Gastrocnemius medialis (tissue), 4 donors: Measurements from ENCODE around the gene PTAFR. TPM values are rescaled to one million over a fixed set of nuclear protein-coding genes. Genes with fewer than 3 reads are reported as not detected.
A peak's percentile ranks its signal among the peaks of the same experiment; 100 is the strongest.

Experiments
- ATAC-seq, 2 donors: fragments of 150-250 bp; one replicate each; pipeline ENCODE4 v1.9.1; 2016
- DNase-seq, 2 donors: peaks; one replicate each; pipeline ENCODE4 v3.0.0-alpha.2; 2019
- H3K27ac ChIP-seq, 4 donors: fragments of 200-600 bp; sonication (generic); 1 replicate in 1 of 4; 2 replicates in 3 of 4; pipeline ENCODE4 v1.5.1; 2016 to 2018; ENCODE audit warnings: mild to moderate bottlenecking in 2 of 4, moderate library complexity in 1 of 4
- H3K27me3 ChIP-seq, 3 donors: fragments of 200-600 bp; sonication (generic) in 2 of 3; 1 replicate in 1 of 3; 2 replicates in 2 of 3; pipeline versions ENCODE4 v1.5.1 to v1.6.0; 2016 to 2019; ENCODE audit warnings: mild to moderate bottlenecking in 1 of 3, moderate library complexity in 1 of 3
- H3K36me3 ChIP-seq, 2 donors: fragments of 200-600 bp; sonication (generic) in 1 of 2; one replicate each; pipeline ENCODE4 v1.5.1; 2017 to 2018
- H3K4me1 ChIP-seq, 2 donors: fragments of 200-600 bp; sonication (generic) in 1 of 2; one replicate each; pipeline ENCODE4 v1.5.1; 2016 to 2017; ENCODE audit warnings: mild to moderate bottlenecking in 2 of 2
- H3K4me3 ChIP-seq, 4 donors: fragments of 200-600 bp; sonication (generic) in 3 of 4; 1 replicate in 1 of 4; 2 replicates in 3 of 4; pipeline ENCODE4 v1.5.1; 2016 to 2019; ENCODE audit warnings: mild to moderate bottlenecking in 2 of 4
- H3K9me3 ChIP-seq, 3 donors: fragments of 200-600 bp; sonication (generic) in 2 of 3; 1 replicate in 1 of 3; 2 replicates in 2 of 3; pipeline ENCODE4 v1.5.1; 2016 to 2019
- POLR2A ChIP-seq, 2 donors: fragments of 450-650 bp; IDR thresholded peaks; one replicate each; pipeline ENCODE4 v1.6.1; 2017; ENCODE audit warnings: antibody characterized with exemption in 2 of 2, mild to moderate bottlenecking in 2 of 2, moderate library complexity in 2 of 2
- in situ Hi-C, 4 donors: fragments of 200-750 bp; cut with MboI; loops; one replicate each; pipeline versions ENCODE4 v1.15.0 to v1.8.0; 2017; ENCODE audit warnings: low sequenced_read_pairs in 4 of 4
- intact Hi-C: fragments of 100-400 bp; cut with DNase I; formaldehyde crosslinking; loops from one replicate; pipeline ENCODE4 v1.15.1; 2023; ENCODE audit warnings: low total_unique reads
- total RNA-seq, 4 donors: library from RNA; depleted of rRNA; stranded (reverse); fragments of >200 nt; gene quantifications; one replicate each; pipeline versions ENCODE4 v1.1.0 to v1.2.3, GENCODE V29; 2016
- TF ChIP-seq, protein P1 (sequence below), 5 experiments: fragments of 450-650 bp in 3 of 5; fragments of 200-600 bp in 2 of 5; sonication (generic) in 2 of 5; IDR thresholded peaks in 4 of 5; conservative IDR thresholded peaks in 1 of 5; 1 replicate in 4 of 5; 2 replicates in 1 of 5; pipeline ENCODE4 v1.5.1; 2016 to 2019; ENCODE audit warnings: antibody characterized with exemption in 5 of 5, mild to moderate bottlenecking in 3 of 5, moderate library complexity in 3 of 5

The PTAFR gene
- total RNA-seq, 4 donors from 2014 or later = 0.76 to 1.5 (median 0.97) TPM

DNA sequence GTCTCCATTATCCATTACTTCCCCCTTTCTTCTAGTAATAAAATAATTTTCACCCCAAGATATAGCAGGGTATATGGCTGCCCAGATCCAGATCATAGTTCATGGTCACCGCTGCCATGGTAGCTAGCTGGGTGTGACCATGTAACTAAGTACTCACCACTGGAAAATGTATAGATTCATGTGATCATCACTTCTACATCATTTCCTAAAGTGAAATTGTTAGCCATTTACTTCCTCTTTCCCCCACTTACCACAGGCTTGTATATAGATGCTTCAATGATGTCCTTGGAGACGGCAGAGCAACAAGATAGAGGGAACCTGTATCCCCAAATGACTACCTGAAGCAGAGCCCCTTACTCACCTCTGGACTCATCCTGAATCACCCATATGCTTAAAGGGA lies 65.3 kb downstream of the PTAFR start:
- H3K4me3 ChIP-seq = no peak overlapping the region
- H3K9me3 ChIP-seq = no peaks in the 10 kb centered on the region
- no peak for ATAC-seq
- H3K27ac ChIP-seq = no peak overlapping the region
- H3K4me1 ChIP-seq = no peaks in the 10 kb centered on the region
- intact Hi-C loops = no loop called here
- H3K36me3 ChIP-seq = no peaks in the 10 kb centered on the region
- TF ChIP-seq, protein P1, sequence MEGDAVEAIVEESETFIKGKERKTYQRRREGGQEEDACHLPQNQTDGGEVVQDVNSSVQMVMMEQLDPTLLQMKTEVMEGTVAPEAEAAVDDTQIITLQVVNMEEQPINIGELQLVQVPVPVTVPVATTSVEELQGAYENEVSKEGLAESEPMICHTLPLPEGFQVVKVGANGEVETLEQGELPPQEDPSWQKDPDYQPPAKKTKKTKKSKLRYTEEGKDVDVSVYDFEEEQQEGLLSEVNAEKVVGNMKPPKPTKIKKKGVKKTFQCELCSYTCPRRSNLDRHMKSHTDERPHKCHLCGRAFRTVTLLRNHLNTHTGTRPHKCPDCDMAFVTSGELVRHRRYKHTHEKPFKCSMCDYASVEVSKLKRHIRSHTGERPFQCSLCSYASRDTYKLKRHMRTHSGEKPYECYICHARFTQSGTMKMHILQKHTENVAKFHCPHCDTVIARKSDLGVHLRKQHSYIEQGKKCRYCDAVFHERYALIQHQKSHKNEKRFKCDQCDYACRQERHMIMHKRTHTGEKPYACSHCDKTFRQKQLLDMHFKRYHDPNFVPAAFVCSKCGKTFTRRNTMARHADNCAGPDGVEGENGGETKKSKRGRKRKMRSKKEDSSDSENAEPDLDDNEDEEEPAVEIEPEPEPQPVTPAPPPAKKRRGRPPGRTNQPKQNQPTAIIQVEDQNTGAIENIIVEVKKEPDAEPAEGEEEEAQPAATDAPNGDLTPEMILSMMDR (IDR thresholded peaks at IDR 0.05 in 4 of 5, conservative IDR thresholded peaks at IDR 0.05 in 1 of 5) = no peak
- TF ChIP-seq POLR2A (IDR thresholded peaks at IDR 0.05) = no peak
- no peak for DNase-seq
- in situ Hi-C loops = no loop called here
- no peaks in the 10 kb centered on the region for H3K27me3 ChIP-seq

DNA sequence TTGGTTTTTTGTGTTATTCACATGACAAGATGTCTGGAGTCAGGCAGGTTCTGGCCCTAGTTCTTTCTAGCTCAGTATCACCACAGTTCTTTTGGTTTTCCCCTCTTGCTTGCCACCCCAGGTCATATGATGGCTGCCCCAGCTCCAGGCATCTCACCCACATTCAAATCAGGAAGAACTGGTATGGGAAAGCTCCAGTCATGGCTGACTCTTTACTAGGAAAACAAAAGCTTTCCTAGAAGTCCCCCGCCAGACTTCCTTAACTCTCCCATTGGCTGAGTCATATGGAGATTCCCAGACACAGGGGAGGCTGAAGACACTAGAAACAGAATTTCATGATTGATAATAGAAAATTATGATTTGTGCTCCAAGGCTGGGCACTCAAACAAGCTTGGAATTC lies 65.9 kb downstream of the PTAFR start:
- in situ Hi-C loops = no loop called here

DNA sequence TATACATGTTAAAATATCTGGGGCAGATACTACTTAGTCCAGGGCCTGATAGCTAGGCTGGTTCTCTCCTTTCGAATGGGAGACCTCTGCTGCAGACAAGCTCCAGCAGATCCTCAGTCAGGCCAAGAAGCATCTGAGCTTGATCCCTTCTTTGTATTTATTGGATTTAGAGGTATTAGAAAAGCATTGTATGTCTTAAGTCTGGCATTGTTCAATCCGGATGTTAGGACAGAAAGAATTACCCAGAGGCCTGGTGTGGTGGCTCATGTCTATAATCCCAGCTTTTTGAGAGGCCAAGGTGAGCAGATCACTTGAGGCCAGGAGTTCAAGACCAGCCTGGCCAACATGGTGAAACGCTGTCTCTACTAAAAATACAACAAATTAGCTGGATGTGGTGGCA lies 66.9 kb downstream of the PTAFR start:
- Histone ChIP-seq H3K9me3 (no peaks in the 10 kb centered on the region), H3K4me3 (no peak overlapping the region), H3K27ac (no peak overlapping the region), H3K27me3 (no peaks in the 10 kb centered on the region), H3K36me3 (no peaks in the 10 kb centered on the region), H3K4me1 (peaks cover 0 to 2% of the 10 kb centered on the region in 2 donors)
- no peak for TF ChIP-seq POLR2A (IDR thresholded peaks at IDR 0.05)
- TF ChIP-seq, protein P1 (IDR thresholded peaks at IDR 0.05 in 4 of 5, conservative IDR thresholded peaks at IDR 0.05 in 1 of 5) = no peak
- DNase-seq = no peak
- in situ Hi-C loops = no loop called here
- intact Hi-C loops = no loop called here
- no peak for ATAC-seq

More for the DNA sequence above, 65.9 kb downstream of the PTAFR start:
- ATAC-seq (no peak), DNase-seq (no peak)
- no peaks in the 10 kb centered on the region for H3K36me3 ChIP-seq
- H3K4me3 ChIP-seq = no peak overlapping the region
- no peaks in the 10 kb centered on the region for H3K27me3 ChIP-seq
- no peak for TF ChIP-seq POLR2A (IDR thresholded peaks at IDR 0.05)
- H3K27ac ChIP-seq = no peak overlapping the region
- intact Hi-C loops = no loop called here
- H3K9me3 ChIP-seq = no peaks in the 10 kb centered on the region
- H3K4me1 ChIP-seq = no peaks in the 10 kb centered on the region

DNA sequence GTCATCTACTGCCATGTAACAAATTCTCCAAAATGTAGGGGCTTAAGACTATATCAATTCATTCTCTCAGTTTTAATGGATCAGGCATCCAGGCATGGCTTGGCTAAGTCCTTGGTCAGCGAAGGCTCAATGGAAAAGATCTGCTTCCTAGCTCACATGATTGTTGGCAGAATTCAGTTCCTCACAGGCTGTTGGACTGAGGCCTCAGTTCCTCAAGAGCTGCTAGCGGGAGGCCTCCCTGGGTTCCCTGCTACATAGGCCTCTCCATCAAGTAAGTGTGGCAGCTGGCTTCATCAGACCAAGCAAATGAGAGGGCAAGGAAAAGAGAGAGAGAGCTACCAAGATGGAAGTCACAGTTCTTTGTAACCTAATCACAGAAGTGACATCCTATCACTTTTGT lies 68.5 kb downstream of the PTAFR start:
- TF ChIP-seq, protein P1 (IDR thresholded peaks at IDR 0.05 in 4 of 5, conservative IDR thresholded peaks at IDR 0.05 in 1 of 5) = no peak
- no peak for TF ChIP-seq POLR2A (IDR thresholded peaks at IDR 0.05)
- no peaks in the 10 kb centered on the region for H3K36me3 ChIP-seq
- H3K27ac ChIP-seq = no peak overlapping the region
- in situ Hi-C loops = no loop called here
- H3K4me1 ChIP-seq = peaks cover 0 to 4% of the 10 kb centered on the region in 2 donors
- DNase-seq (no peak), ATAC-seq (no peak)
- intact Hi-C loops = no loop called here
- no peak overlapping the region for H3K4me3 ChIP-seq
- no peaks in the 10 kb centered on the region for H3K27me3 ChIP-seq
- H3K9me3 ChIP-seq = no peaks in the 10 kb centered on the region

DNA sequence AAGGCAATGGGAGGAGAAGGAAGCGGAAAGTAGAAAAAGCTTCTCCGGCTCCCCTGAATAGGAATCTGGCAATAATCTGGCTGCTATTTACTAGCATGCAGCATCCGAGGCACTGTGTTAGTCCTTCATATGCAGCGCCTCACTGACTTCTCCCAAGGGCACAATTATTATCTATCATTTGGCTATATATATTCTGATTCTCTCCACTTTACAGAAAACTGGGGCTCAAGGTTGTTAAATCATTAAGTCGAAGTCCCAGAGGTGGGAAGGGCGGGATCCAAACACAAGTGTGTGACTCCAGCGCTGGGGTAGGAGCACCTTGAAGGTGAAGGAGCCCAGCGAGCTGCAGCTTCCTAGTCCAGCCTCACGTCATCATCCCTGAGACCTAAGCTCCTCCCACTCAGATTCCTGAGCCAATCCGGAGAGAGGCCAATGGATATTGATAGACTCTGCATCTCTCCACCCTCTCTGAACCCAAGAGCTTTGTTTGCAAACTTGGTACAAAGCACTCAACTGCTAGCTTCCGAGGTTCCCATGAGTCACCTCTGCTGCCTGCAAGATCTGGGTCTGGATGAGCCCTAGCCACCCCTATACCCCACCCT lies 71.5 kb downstream of the PTAFR start:
- H3K27me3 ChIP-seq = no peaks in the 10 kb centered on the region
- no peaks in the 10 kb centered on the region for H3K36me3 ChIP-seq
- intact Hi-C loops (no loop called here), in situ Hi-C loops (no loop called here)
- H3K27ac ChIP-seq = no peak overlapping the region
- peak overlapping the region in 2 of 4 donors; percentile 16 to 17 for H3K4me3 ChIP-seq
- peaks cover 0 to 4% of the 10 kb centered on the region in 2 donors for H3K4me1 ChIP-seq
- TF ChIP-seq, protein P1 (IDR thresholded peaks at IDR 0.05 in 4 of 5, conservative IDR thresholded peaks at IDR 0.05 in 1 of 5) = no peak
- TF ChIP-seq POLR2A (IDR thresholded peaks at IDR 0.05) = no peak
- DNase-seq = no peak
- no peak for ATAC-seq
- H3K9me3 ChIP-seq = no peaks in the 10 kb centered on the region
